Endometrial microvascular endothelial cells (primary cell): ENCODE data around the gene NXPH4. TPM values are rescaled to one million over a fixed set of nuclear protein-coding genes. Genes with fewer than 3 reads are reported as not detected.

Experiments
- in situ Hi-C: cut with HindIII; loops from 2 replicates; pipeline ENCODE4 v1.10.0; 2017; ENCODE audit warnings: low sequenced_read_pairs, low pct_unique_long_range_greater_than_20kb; ENCODE audit errors: inconsistent ontology term
- total RNA-seq: library from RNA; depleted of rRNA; stranded (reverse); fragments of >200 nt; gene quantifications from one replicate; pipeline ENCODE4 v1.2.3, GENCODE V29; 2015; ENCODE audit errors: inconsistent ontology term

NXPH4 gene
- total RNA-seq, 1 donor from 2014 or later = 0.19 TPM

GRCh38 chr12:57213763-57214397, 2.7 kb upstream of the NXPH4 start:
- in situ Hi-C loops = no loop called here

GRCh38 chr12:57214398-57214781, 2.2 kb upstream of the NXPH4 start:
- in situ Hi-C loops = no loop called here

GRCh38 chr12:57215065-57215464, 1.5 kb upstream of the NXPH4 start:
- in situ Hi-C loops = no loop called here

- in situ Hi-C loops = no loop called here
Observed at GRCh38 chr12:57215668-57216013, 953 bp upstream of the NXPH4 start.

GRCh38 chr12:57216921-57217879, 606 bp downstream of the NXPH4 start:
- in situ Hi-C loops = no loop called here

- in situ Hi-C loops = no loop called here
Observed at GRCh38 chr12:57218030-57218853, 1.6 kb downstream of the NXPH4 start.

- in situ Hi-C loops = no loop called here
Observed at GRCh38 chr12:57219205-57219992, 2.8 kb downstream of the NXPH4 start.

- in situ Hi-C loops = no loop called here
Observed at GRCh38 chr12:57219993-57220754, 3.6 kb downstream of the NXPH4 start.

GRCh38 chr12:57220770-57221168, 4.2 kb downstream of the NXPH4 start:
- in situ Hi-C loops = no loop called here

- in situ Hi-C loops = no loop called here
Observed at GRCh38 chr12:57221169-57221917, 4.7 kb downstream of the NXPH4 start.

GRCh38 chr12:57222286-57223190, 5.9 kb downstream of the NXPH4 start:
- in situ Hi-C loops = no loop called here

- in situ Hi-C loops = no loop called here
Observed at GRCh38 chr12:57223191-57224165, 6.9 kb downstream of the NXPH4 start.

GRCh38 chr12:57224278-57224972, 7.8 kb downstream of the NXPH4 start:
- in situ Hi-C loops = no loop called here

- in situ Hi-C loops = no loop called here
Observed at GRCh38 chr12:57224973-57225679, 8.5 kb downstream of the NXPH4 start.
